ENCODE results near the gene GJB6.
"Not testable (repeated sequence)": the region's sequence is repeated elsewhere in the genome, so short reads cannot be mapped to it uniquely, and the experiment has no call there.

The GJB6 gene

DNA sequence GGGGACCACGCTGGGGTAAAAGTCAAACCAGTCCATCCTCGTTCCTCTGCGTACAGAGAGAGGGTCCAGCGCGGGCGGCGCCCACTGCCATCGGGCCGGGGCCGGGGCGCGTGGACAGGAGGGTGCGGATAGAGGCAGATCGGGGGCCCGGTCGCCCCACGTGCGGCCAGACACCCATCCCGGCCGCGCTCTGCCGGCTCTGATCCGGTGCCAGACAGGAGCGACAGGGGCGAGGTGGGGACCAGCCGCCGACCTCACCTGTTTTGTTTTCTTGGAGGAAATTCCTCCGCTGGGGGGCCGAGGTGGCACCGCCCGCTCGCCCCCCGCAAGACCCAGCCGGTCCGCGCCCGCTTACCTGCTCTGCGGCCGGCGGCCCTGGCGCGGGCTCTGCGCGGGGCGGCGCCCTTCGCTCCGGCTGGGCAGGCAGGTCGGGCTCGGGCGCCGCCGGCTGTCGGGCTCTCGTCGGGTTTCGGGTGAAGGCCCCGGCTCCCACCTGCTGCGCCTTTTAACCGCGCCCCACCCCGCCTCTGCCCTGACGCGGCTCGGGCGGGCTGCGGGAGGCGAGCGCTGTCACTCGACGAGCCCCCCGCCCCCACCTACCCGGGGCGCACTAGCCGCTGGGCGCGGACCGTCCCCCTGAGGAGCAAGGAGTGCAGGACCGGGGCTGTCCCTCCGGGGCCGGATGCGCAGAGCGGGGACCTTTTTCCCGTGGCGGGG lies at the start of gene GJB6:
GJB6 (minus strand) TSS at position 481 of the 717 bp plus-strand sequence. CDS start 8,839 bp downstream, outside the sequence.
- Histone ChIP-seq H3K36me3 (ENCODE audit: control insufficient read depth, insufficient read depth, low read length) (no peaks in the 10 kb centered on the region), H3K27ac (no peak within 1 kb of the TSS), H3K4me1 (no peaks in the 10 kb centered on the region), H3K9me3 (ENCODE audit: control insufficient read depth, low read length) (no peaks in the 10 kb centered on the region), H3K4me3 (ENCODE audit: low read depth, low read length) (peak within 1 kb of the TSS; percentile 33), H3K79me2 (no peaks in the 10 kb centered on the region), H3K4me2 (ENCODE audit: low read length) (peak within 1 kb of the TSS; percentile 69), H2AFZ (no peak within 1 kb of the TSS), H3K27me3 (ENCODE audit: control insufficient read depth, insufficient read depth, low read length) (peaks cover 4% of the 10 kb centered on the region), H3K9ac (no peak within 1 kb of the TSS)
- TF ChIP-seq, protein P1, sequence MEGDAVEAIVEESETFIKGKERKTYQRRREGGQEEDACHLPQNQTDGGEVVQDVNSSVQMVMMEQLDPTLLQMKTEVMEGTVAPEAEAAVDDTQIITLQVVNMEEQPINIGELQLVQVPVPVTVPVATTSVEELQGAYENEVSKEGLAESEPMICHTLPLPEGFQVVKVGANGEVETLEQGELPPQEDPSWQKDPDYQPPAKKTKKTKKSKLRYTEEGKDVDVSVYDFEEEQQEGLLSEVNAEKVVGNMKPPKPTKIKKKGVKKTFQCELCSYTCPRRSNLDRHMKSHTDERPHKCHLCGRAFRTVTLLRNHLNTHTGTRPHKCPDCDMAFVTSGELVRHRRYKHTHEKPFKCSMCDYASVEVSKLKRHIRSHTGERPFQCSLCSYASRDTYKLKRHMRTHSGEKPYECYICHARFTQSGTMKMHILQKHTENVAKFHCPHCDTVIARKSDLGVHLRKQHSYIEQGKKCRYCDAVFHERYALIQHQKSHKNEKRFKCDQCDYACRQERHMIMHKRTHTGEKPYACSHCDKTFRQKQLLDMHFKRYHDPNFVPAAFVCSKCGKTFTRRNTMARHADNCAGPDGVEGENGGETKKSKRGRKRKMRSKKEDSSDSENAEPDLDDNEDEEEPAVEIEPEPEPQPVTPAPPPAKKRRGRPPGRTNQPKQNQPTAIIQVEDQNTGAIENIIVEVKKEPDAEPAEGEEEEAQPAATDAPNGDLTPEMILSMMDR (IDR thresholded peaks at IDR 0.05), result no peak

DNA sequence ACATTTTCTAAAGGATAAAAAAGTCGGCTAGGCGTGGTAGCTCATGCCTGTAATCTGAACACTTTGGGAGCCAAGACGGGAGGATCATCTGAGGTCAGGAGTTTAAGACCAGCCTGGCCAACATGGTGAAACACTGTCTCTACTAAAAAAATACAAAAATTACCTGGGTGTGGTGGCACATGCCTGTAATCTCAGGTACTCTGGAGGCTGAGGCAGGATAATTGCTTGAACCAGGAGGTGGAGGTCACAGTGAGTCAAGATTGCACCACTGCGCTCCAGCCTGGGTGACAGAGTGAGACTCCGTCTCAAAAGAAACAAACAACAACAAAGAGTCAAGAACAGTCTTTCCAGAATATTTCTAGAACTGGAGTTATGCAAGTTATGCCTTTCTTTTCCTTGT lies 44.8 kb upstream of the GJB6 start:
- H3K4me2 ChIP-seq (ENCODE audit: low read length); H3K9me3 ChIP-seq (ENCODE audit: control insufficient read depth, low read length); H3K79me2 ChIP-seq; H3K36me3 ChIP-seq (ENCODE audit: control insufficient read depth, insufficient read depth, low read length); H2AFZ ChIP-seq; H3K4me3 ChIP-seq (ENCODE audit: low read depth, low read length); H3K9ac ChIP-seq; H3K27me3 ChIP-seq (ENCODE audit: control insufficient read depth, insufficient read depth, low read length); H3K27ac ChIP-seq; H3K4me1 ChIP-seq: not testable (repeated sequence)

DNA sequence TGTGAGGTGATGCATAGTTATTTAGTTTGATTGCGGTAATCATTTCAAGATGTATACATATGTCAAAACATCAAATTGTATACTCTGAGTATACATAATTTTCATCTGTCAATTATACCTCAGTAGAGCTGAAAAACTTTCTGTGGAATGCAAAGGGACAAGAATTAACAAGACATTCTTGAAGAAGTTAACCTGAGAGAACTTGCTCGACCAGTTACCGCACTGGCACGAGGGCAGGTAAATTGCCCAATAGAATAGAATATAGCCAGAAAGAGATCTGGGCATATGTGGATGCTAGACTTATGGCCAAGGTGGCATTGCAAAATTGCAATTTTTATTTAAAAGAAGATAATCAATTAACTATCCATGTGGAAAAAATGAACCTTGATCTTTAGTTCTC lies 42.3 kb upstream of the GJB6 start:
- no peaks in the 10 kb centered on the region for H3K9me3 ChIP-seq (ENCODE audit: control insufficient read depth, low read length)
- no peak overlapping the region for H3K27ac ChIP-seq
- no peak overlapping the region for H3K4me2 ChIP-seq (ENCODE audit: low read length)
- H3K27me3 ChIP-seq (ENCODE audit: control insufficient read depth, insufficient read depth, low read length), result no peaks in the 10 kb centered on the region
- TF ChIP-seq, protein P1 (IDR thresholded peaks at IDR 0.05), result no peak
- H3K4me3 ChIP-seq (ENCODE audit: low read depth, low read length), result no peak overlapping the region
- no peaks in the 10 kb centered on the region for H3K36me3 ChIP-seq (ENCODE audit: control insufficient read depth, insufficient read depth, low read length)
- H3K4me1 ChIP-seq, result no peaks in the 10 kb centered on the region
- H2AFZ ChIP-seq, result no peak overlapping the region
- H3K9ac ChIP-seq, result no peak overlapping the region
- no peaks in the 10 kb centered on the region for H3K79me2 ChIP-seq

DNA sequence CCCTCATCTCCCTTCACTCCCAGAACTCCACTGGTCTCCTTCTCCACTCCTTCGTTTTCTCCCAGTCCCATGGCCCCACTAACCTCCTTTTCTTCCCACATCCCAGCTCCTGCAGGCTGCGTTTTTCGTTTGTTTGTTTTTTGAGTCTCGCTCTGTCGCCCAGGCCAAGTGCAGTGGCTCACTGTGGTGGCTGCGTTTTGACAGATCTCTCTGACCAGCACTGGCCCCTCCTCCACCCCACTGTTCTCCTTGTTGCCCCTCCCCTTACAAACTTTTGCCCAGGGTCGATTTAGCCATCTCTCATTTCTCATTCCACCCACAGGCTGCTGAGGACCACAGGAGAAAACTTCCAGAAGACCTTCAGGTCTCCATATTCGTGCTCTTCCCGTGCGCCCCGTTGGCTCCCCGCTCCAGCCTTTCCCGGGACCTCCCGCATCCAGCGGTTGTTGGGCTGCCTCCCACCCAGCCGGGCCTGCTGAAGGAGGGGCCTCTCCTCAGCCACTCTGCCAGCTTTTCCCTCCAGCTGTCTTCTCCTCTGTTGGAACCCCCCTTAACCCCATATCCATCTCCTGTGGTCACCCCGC lies 40.6 kb upstream of the GJB6 start:
- Histone ChIP-seq H3K27ac (no peak overlapping the region), H2AFZ (no peak overlapping the region), H3K4me2 (ENCODE audit: low read length) (no peak overlapping the region), H3K27me3 (ENCODE audit: control insufficient read depth, insufficient read depth, low read length) (no peaks in the 10 kb centered on the region), H3K4me3 (ENCODE audit: low read depth, low read length) (no peak overlapping the region), H3K36me3 (ENCODE audit: control insufficient read depth, insufficient read depth, low read length) (no peaks in the 10 kb centered on the region), H3K9ac (no peak overlapping the region), H3K79me2 (no peaks in the 10 kb centered on the region), H3K9me3 (ENCODE audit: control insufficient read depth, low read length) (no peaks in the 10 kb centered on the region), H3K4me1 (no peaks in the 10 kb centered on the region)
- TF ChIP-seq, protein P1 (IDR thresholded peaks at IDR 0.05), result no peak

DNA sequence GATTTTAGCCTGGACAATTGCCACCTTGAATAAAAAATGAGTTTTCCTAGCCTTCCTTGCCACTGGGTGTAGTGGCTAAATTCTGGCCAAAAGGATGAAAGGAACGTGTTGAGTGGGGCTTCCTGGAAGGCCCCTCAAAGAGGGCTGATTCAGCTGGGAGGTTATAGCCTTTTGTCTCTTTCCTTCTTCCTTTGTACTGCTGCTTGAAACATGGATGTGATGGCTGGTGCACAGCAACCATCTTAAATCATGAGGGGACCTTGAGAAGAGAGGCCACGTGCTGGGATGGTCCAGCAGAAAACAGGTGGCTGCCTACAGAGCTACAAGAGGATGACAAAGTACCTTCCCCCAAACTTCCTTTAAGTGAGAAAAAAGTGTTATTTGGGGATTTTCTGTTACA lies 40.0 kb upstream of the GJB6 start:
- no peak overlapping the region for H3K9ac ChIP-seq
- H3K27me3 ChIP-seq (ENCODE audit: control insufficient read depth, insufficient read depth, low read length), result no peaks in the 10 kb centered on the region
- no peak overlapping the region for H3K27ac ChIP-seq
- H3K4me2 ChIP-seq (ENCODE audit: low read length), result no peak overlapping the region
- no peaks in the 10 kb centered on the region for H3K79me2 ChIP-seq
- TF ChIP-seq, protein P1 (IDR thresholded peaks at IDR 0.05), result no peak
- H3K36me3 ChIP-seq (ENCODE audit: control insufficient read depth, insufficient read depth, low read length), result no peaks in the 10 kb centered on the region
- H3K4me3 ChIP-seq (ENCODE audit: low read depth, low read length), result no peak overlapping the region
- H3K9me3 ChIP-seq (ENCODE audit: control insufficient read depth, low read length), result no peaks in the 10 kb centered on the region
- no peak overlapping the region for H2AFZ ChIP-seq
- H3K4me1 ChIP-seq, result no peaks in the 10 kb centered on the region

Data from parathyroid adenoma (tissue), 2 donors.